Activated CD4-positive, alpha-beta memory T cell treated with anti-CD3 and anti-CD28 coated beads for 36 hours (primary cell): ENCODE measurements around the gene UBE2E2. TPM values are rescaled to one million over a fixed set of nuclear protein-coding genes. Genes with fewer than 3 reads are reported as not detected.

Experiments used
- CTCF ChIA-PET: fragments of 350-600 bp; sonication (Branson Sonifier 250); formaldehyde crosslinking; loops from one replicate; lab custom pipeline; 2021; ENCODE audit warnings: antibody characterized with exemption, inconsistent platforms; lab: Charles Lee
- POLR2A ChIA-PET: fragments of 350-600 bp; sonication (Branson Sonifier 250); formaldehyde crosslinking; loops from one replicate; lab custom pipeline; 2021; ENCODE audit warnings: antibody characterized with exemption; lab: Charles Lee
- DNase-seq: peaks from one replicate; pipeline ENCODE4 v3.0.0-alpha.2; 2020
- H3K27ac Mint-ChIP-seq: one replicate; pipeline ENCODE4 v1.8.0; 2021; ENCODE audit warnings: mixed read lengths
- H3K27me3 Mint-ChIP-seq: one replicate; pipeline ENCODE4 v1.8.0; 2021; ENCODE audit warnings: mixed read lengths
- H3K36me3 Mint-ChIP-seq: one replicate; pipeline ENCODE4 v1.8.0; 2021; ENCODE audit warnings: mixed read lengths
- H3K4me1 Mint-ChIP-seq: one replicate; pipeline ENCODE4 v1.8.0; 2021; ENCODE audit warnings: low read depth, mixed read lengths
- H3K4me3 Mint-ChIP-seq: one replicate; pipeline ENCODE4 v1.8.0; 2021; ENCODE audit warnings: mild to moderate bottlenecking, mixed read lengths
- H3K9me3 Mint-ChIP-seq: one replicate; pipeline ENCODE4 v1.8.0; 2021; ENCODE audit warnings: mixed read lengths
- intact Hi-C: fragments of 100-400 bp; cut with micrococcal nuclease; formaldehyde crosslinking; loops from one replicate; pipeline ENCODE4 v1.15.1; 2023
- total RNA-seq, 2 experiments: library from RNA; stranded (reverse); gene quantifications; one replicate each; pipeline ENCODE4 v1.2.3, GENCODE V29; 2021

Gene UBE2E2
- total RNA-seq, 2 experiments from 2014 or later = 2.0 to 4.2 TPM

- CTCF ChIA-PET = interaction anchor here (0.6 to 0.8 kb wide), 2 partner anchors 23 to 507 kb away, joined by 3 read pairs; no protein-coding TSS in a partner anchor
- Mint-ChIP-seq H3K4me1 (peaks cover 4% of the 10 kb centered on the region), H3K27ac (no peak overlapping the region), H3K36me3 (no peaks in the 10 kb centered on the region), H3K27me3 (no peaks in the 10 kb centered on the region), H3K4me3 (no peak overlapping the region), H3K9me3 (no peaks in the 10 kb centered on the region)
- intact Hi-C loops = no loop called here
- no peak for DNase-seq
- POLR2A ChIA-PET = no interaction called here
These were observed 227.8 kb downstream of the UBE2E2 start for GRCh38 chr3:23430781-23431398.

- ChIA-PET CTCF (interaction anchor here (0.8 kb wide), 1 partner anchor 22 kb away, joined by 3 read pairs; no protein-coding TSS in a partner anchor), POLR2A (no interaction called here)
- Mint-ChIP-seq H3K36me3 (no peaks in the 10 kb centered on the region), H3K27ac (no peak overlapping the region), H3K4me3 (no peak overlapping the region), H3K9me3 (no peaks in the 10 kb centered on the region), H3K27me3 (no peaks in the 10 kb centered on the region), H3K4me1 (peaks cover 4% of the 10 kb centered on the region)
- intact Hi-C loops = no loop called here
- DNase-seq = no peak
These were observed 228.6 kb downstream of the UBE2E2 start for GRCh38 chr3:23431764-23432163.

- POLR2A ChIA-PET = no interaction called here
- CTCF ChIA-PET = no interaction called here
These were observed 232.2 kb downstream of the UBE2E2 start for GRCh38 chr3:23435318-23435717.

GRCh38 chr3:23435904-23436303, 232.8 kb downstream of the UBE2E2 start:
- POLR2A ChIA-PET = no interaction called here
- intact Hi-C loops = no loop called here
- Mint-ChIP-seq H3K4me3 (no peak overlapping the region), H3K27ac (no peak overlapping the region), H3K4me1 (peaks cover 8% of the 10 kb centered on the region), H3K9me3 (no peaks in the 10 kb centered on the region), H3K27me3 (peaks cover 5% of the 10 kb centered on the region), H3K36me3 (no peaks in the 10 kb centered on the region)
- CTCF ChIA-PET = no interaction called here
- no peak for DNase-seq

More at GRCh38 chr3:23435318-23435717, 232.2 kb downstream of the UBE2E2 start:
- intact Hi-C loops = no loop called here
- Mint-ChIP-seq H3K4me3 (no peak overlapping the region), H3K36me3 (no peaks in the 10 kb centered on the region), H3K27ac (no peak overlapping the region), H3K9me3 (no peaks in the 10 kb centered on the region), H3K27me3 (peaks cover 5% of the 10 kb centered on the region), H3K4me1 (peaks cover 5% of the 10 kb centered on the region)
- DNase-seq = no peak

- DNase-seq = no peak
- intact Hi-C loops = no loop called here
- Mint-ChIP-seq H3K4me3 (no peak overlapping the region), H3K9me3 (no peaks in the 10 kb centered on the region), H3K4me1 (peaks cover 10% of the 10 kb centered on the region), H3K27ac (no peak overlapping the region), H3K36me3 (no peaks in the 10 kb centered on the region), H3K27me3 (peaks cover 5% of the 10 kb centered on the region)
- CTCF ChIA-PET = no interaction called here
- POLR2A ChIA-PET = no interaction called here
These were observed 234.5 kb downstream of the UBE2E2 start for GRCh38 chr3:23437484-23438145.

GRCh38 chr3:23438657-23439056, 235.5 kb downstream of the UBE2E2 start:
- H3K4me1 Mint-ChIP-seq = peaks cover 16% of the 10 kb centered on the region
- intact Hi-C loops = no loop called here
- ChIA-PET POLR2A (no interaction called here), CTCF (no interaction called here)
- H3K4me3 Mint-ChIP-seq = no peak overlapping the region
- no peaks in the 10 kb centered on the region for H3K36me3 Mint-ChIP-seq
- H3K27ac Mint-ChIP-seq = no peak overlapping the region
- H3K9me3 Mint-ChIP-seq = no peaks in the 10 kb centered on the region
- H3K27me3 Mint-ChIP-seq = peaks cover 5% of the 10 kb centered on the region
- no peak for DNase-seq

- Mint-ChIP-seq H3K36me3 (no peaks in the 10 kb centered on the region), H3K4me1 (peaks cover 16% of the 10 kb centered on the region), H3K9me3 (no peaks in the 10 kb centered on the region), H3K27ac (no peak overlapping the region), H3K4me3 (no peak overlapping the region), H3K27me3 (peaks cover 5% of the 10 kb centered on the region)
- intact Hi-C loops = no loop called here
- DNase-seq = no peak
- POLR2A ChIA-PET = no interaction called here
- CTCF ChIA-PET = no interaction called here
These were observed 236.0 kb downstream of the UBE2E2 start for GRCh38 chr3:23439080-23439479.

- intact Hi-C loops = no loop called here
- H3K27me3 Mint-ChIP-seq = peaks cover 5% of the 10 kb centered on the region
- peak overlapping the region; percentile 73 for H3K27ac Mint-ChIP-seq
- no peak for DNase-seq
- CTCF ChIA-PET = no interaction called here
- no peak overlapping the region for H3K4me3 Mint-ChIP-seq
- POLR2A ChIA-PET = interaction anchor here (0.6 kb wide), 1 partner anchor 14 kb away, joined by 7 read pairs; no protein-coding TSS in a partner anchor
- H3K4me1 Mint-ChIP-seq = peaks cover 16% of the 10 kb centered on the region
- no peaks in the 10 kb centered on the region for H3K9me3 Mint-ChIP-seq
- H3K36me3 Mint-ChIP-seq = no peaks in the 10 kb centered on the region
These were observed 237.5 kb downstream of the UBE2E2 start for GRCh38 chr3:23440416-23441294.

- intact Hi-C loops = no loop called here
- H3K27ac Mint-ChIP-seq = no peak overlapping the region
- CTCF ChIA-PET = no interaction called here
These were observed 239.7 kb downstream of the UBE2E2 start for GRCh38 chr3:23442598-23443383.

GRCh38 chr3:23444386-23444785, 241.3 kb downstream of the UBE2E2 start:
- DNase-seq = no peak
- Mint-ChIP-seq H3K27ac (no peak overlapping the region), H3K36me3 (no peaks in the 10 kb centered on the region), H3K4me3 (no peak overlapping the region), H3K9me3 (no peaks in the 10 kb centered on the region), H3K27me3 (no peaks in the 10 kb centered on the region), H3K4me1 (peaks cover 16% of the 10 kb centered on the region)
- CTCF ChIA-PET = no interaction called here
- POLR2A ChIA-PET = no interaction called here
- intact Hi-C loops = no loop called here

More at GRCh38 chr3:23442598-23443383, 239.7 kb downstream of the UBE2E2 start:
- no peaks in the 10 kb centered on the region for H3K36me3 Mint-ChIP-seq
- H3K4me3 Mint-ChIP-seq = no peak overlapping the region
- no peak for DNase-seq
- peaks cover 5% of the 10 kb centered on the region for H3K27me3 Mint-ChIP-seq
- H3K4me1 Mint-ChIP-seq = peaks cover 16% of the 10 kb centered on the region
- H3K9me3 Mint-ChIP-seq = no peaks in the 10 kb centered on the region
- POLR2A ChIA-PET = no interaction called here

GRCh38 chr3:23446301-23446700, 243.2 kb downstream of the UBE2E2 start:
- intact Hi-C loops = no loop called here
- CTCF ChIA-PET = no interaction called here
- H3K27ac Mint-ChIP-seq = no peak overlapping the region
- no peak overlapping the region for H3K4me3 Mint-ChIP-seq
- DNase-seq = no peak
- H3K36me3 Mint-ChIP-seq = no peaks in the 10 kb centered on the region
- POLR2A ChIA-PET = no interaction called here
- peaks cover 9% of the 10 kb centered on the region for H3K4me1 Mint-ChIP-seq
- H3K9me3 Mint-ChIP-seq = no peaks in the 10 kb centered on the region
- no peaks in the 10 kb centered on the region for H3K27me3 Mint-ChIP-seq
